ENCODE measurements around the gene RNF187. TPM values are rescaled to one million over a fixed set of nuclear protein-coding genes. Genes with fewer than 3 reads are reported as not detected.

RNF187 gene
- total RNA-seq, 8 experiments from 2014 or later: 39.2 to 132 (median 87.0) TPM

Other genes with a start within 250 kb of the RNF187 start
- gene TRIM11, start 80.5 kb upstream of the RNF187 start, total RNA-seq: 10 to 100 TPM; 13.8 to 62.2 (median 27.2) TPM
- gene TRIM17, start 70.5 kb upstream of the RNF187 start, total RNA-seq: 100 to 1,000 TPM in 1 of 8 experiments, 10 to 100 TPM in 2, 1 to 10 TPM in 4, under 1 TPM in 1; 0.92 to 171 (median 3.4) TPM
- gene RHOU, start 248.1 kb downstream of the RNF187 start, total RNA-seq: 10 to 100 TPM in 5 of 8 experiments, 1 to 10 TPM in 3; 3.3 to 51.6 (median 21.2) TPM